Fibroblast of gingiva (primary cell): ENCODE measurements around the gene IQCN.

Source experiments
- DNase-seq: peaks from one replicate; pipeline ENCODE4 v3.0.0-alpha.2; 2011; ENCODE audit warnings: low read depth

IQCN gene

DNA sequence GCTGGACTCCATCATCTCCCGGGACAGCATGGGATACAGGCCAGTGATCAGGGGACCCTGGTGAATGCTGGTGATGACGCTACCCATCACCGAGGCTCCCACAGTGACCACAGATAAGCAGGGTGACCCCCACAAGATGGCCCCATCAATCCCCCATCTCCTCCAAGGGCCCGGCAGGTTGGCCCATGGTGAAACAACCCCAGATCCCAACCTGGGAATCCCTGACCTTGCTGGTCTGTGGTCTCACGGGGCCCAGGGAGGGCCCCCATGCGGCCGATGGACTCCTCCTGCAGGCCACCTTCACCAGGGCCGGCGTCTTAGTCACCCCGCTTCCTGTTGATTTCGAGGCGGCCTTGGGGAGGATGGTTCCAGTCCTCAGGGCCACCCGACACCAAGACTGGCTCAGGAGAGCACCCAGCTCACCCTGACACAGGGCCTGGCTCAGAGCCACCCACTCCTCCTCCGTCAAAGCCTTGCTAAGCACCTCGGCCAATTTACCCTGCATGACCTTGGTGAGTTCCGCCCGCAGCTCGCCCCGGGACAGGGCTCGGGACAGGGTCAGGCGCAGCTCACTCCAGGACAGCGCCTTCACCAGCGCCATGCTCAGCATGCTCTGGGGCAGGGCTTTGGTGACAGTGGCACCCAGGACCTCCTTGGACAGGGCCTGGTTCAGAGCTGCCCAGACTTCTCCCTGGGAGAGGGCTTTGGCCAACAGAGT, 10.0 kb downstream of the IQCN start:
- no peak for DNase-seq

DNA sequence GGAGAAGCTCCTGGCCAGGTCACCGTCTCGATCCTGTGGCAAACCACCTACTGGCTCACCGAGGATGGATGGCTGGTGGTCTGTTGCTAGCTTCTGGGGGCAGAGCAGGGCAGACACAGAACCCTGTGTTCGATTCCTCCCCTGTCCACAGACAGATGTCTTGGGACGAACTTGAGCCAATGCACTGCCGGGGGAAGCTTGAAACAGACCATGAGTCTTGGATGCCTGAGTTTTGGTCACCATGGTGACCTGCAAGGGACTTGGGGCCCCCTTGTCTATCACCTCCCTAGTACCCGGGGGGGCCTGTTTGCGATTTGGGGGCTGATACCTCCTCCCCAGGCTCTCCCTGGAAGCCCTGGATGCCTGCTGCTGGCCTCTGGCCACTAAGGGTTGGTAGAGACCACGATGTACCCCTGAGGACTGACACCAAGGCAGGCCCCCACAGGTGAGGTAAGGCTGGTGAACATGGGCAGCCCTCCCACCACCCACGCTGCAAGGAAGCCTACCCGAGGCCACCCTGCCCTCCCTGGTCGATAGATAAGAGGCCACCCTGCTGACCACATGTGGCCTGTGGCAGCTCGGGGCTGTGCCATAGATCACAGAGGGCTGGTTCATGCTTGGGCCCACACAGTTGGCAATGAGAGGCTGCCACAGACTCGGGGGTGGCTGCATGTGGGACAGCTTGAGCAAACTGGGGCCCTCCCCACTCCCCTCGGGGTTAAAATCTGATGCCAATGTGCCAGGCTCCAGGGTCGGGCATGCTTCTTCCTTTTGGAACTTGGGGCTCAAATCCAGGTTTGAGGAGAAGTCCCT, 10.7 kb downstream of the IQCN start:
- DNase-seq: no peak

DNA sequence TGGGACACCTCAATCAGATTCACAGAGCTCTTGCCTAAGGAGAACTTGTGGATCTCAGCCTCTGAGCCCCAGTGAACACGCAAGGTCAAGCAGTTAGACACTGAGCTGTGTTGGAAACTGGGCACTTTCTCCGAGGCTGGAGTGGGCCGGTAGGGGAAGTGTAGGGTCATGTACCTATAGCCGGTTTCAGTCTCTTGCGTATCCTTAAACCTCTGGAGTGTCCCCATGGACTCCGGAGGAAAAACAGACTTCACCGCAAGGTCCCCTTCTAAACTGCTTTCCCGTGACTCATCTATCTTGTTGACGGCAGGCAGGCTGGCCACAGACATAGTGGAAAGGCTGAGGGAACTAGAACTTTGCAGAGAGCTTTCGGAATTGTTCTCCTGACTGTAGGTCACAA, 11.3 kb downstream of the IQCN start:
- no peak for DNase-seq

DNA sequence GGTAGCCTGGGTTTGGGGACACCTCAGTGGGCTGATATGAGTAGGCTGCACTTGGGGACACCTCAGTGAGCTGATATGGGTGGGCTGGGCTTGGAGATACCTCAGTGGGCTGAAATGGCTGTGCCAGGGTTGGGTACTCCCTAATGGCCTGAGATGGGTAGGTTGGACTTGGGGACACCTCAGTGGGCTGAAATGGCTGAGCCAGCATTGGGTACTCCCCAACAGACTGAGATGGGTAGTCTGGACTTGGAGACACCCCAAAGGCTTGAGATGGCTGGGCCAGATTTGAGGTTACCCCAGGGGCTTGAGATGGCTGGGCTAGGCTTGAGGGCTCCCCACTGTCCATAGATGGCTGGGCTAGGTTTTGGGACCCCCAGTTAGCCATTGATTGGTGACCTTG, 12.1 kb downstream of the IQCN start:
- no peak for DNase-seq

DNA sequence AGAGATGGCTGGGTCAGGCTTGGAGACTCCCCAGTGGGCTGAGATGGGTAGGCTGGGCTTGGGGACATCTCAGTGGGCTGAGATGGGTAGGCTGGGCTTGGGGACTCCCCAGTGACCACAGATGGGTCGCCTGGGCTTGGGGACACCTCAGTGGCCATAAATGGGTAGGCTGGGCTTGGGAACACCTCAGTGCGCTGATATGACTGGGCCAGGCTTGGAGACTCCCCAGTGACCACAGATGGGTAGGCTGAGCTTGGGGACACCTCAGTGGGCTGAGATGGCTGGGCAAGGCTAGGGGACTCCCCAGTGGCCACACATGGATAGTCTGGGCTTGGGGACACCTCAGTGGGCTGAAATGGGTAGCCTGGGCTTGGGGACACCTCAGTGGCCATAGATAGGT, 12.8 kb downstream of the IQCN start:
- DNase-seq: no peak

DNA sequence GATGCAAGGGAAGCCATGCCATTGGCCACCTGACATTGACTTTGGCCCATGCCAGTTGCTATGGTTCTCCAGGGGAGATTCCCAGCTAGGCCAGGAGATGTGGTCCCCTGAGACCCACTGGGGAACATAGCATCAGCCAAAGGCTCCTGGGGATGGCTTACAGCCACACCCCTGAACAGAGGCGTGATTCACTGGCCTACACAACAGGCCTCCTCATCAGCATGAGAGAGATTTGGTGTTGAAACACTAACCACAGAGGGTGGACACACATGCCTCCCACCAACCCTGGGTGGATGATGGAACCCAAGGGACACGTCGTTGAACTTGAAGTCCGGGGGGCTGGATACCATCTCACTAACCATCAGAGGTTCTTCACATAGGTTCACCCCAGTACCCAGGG, 14.4 kb downstream of the IQCN start:
- DNase-seq: peak; percentile 36

DNA sequence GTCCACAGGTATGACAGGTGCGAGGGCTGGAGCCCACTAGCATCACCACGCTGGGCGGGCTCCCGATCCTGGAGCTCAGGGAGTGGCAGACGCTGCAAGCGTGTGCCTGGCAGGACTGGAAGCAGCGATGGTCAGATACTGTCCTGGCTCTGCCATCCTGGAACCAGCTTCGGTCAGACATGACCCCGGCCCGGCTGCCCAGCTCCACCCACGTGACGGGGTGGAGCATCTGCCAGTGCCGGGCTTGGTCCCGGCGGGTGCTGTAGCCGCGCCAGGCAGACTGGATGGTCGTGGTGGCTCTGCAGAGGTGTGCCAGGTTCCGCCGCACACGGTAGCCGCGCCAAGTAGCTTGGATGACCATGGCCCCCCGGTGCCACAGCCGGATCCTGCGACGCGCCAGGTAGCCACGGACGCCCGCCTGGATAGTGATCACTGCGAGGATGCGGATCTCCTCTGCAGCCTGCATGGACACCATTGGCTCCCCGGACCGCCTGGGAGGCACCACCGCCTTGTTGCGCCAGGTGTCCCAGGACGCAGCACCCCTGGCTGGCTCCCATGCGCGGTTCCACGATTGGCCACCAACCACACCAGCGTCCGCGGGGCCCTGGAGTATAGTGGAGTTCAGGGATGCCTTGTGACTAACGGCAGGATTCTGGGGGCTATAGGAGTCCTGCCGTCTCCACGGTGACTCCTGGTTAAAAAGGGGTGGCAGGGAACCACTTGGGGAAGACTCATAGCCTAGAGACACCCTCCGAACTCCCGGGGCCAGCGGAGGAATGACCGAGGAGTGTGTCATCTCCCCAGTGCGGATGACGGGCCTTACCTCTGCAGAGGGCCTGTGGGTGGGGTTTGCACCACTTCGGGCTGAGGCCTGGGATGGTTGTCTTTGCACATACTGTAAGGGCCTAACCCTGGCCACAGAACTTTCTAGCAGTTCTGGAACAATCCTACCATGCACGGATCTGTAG, 16.5 kb downstream of the IQCN start:
- DNase-seq: no peak

DNA sequence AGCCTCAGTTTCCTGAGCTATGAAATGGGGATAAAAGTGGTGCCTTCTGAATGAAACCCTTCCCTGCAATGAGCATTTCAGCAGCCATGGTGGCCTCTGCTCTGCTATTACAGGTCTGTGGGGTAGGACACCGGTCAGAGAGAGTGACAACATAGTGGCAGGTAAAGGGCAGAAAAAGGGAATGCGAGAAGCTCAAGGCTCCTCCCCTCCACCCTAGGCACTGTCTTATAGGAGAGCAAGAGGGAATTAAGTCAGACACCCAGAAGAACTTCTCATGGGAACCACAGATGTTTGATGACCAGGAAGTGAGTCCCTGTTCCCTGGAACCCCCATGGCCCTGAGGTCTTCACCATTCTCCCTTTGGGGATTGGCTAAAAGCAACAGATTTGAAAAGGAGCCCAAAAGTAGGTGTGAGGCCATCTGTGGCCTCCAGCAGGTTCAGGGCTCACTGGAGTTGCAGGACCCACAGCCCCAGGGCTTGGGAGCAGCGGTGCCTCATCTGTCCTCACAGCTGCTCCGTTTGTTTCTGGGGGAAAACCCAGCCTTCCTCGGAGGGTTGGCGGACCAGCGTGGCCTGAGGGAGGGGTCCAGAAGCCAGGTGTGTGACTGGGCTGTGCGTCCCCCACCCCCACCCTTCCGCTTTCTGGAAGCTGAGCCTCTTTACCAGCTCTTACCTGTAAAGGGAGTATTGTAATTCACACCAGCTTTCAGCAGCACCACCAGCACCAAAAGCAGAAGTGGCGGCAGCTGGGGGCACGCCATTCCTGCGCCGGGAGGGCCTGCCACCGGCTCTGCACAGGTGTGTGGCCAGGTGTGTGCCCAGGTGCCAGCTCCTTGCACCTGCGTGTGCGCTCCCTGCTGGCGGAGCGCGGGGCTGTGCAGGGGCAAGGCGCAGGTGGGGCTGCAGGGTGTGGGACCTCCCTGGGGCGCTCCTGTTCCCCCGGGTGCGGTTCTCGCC, 19.4 kb downstream of the IQCN start:
- no peak for DNase-seq

DNA sequence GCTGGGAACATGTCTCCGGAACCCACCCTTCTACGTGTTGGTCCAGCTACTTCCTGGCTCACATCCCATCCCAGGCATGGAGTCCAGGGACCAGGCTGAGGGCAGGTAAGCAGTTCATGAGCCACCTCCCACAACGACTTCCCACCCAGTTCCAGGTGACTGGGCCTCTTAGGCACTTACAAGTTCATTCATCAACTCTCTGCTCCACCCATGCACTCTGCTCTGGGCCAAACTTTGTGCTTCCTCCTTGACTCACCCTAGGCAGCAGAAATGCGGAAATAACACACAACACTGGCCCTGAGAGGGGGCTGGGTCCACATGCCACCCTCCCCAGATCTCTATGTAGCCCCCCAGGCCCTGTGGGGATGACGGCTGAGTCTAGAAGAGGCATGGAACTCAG, 20.5 kb downstream of the IQCN start:
- no peak for DNase-seq

DNA sequence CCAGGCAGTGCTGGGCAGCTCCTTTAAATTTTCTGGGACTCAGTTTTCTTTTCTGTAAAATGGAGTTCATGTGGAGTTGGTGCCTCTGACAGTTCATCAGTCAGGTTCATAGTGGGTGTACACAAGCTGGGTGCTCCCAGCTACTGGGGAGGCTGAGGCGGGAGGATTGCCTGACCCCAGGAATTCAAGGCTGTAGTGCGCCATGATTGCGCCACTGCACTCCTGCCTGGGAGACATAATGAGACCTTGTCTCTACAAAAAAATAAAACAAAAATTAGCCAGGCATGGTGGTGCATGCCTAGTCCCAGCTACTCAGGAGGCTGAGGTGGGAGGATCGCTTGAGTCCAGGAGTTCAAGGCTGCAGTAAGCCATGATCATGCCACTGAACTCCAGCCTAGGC, 21.1 kb downstream of the IQCN start:
- no peak for DNase-seq

DNA sequence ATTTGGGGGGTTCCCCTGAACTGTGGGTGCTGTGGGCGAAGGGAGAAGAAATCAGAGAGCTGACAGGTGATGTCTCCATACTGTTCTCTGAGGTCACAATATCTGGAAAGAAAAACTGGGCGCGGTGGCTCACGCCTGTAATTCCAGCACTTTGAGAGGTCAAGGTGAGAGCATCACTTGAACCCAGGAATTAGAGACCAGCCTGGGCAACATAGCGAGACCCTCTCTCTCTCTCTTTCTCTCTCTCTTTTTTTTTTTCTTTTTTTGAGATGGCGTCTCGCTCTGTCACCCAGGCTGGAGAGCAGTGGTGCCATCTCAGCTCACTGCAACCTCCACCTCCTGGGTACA, 21.9 kb downstream of the IQCN start:
- DNase-seq: no peak

DNA sequence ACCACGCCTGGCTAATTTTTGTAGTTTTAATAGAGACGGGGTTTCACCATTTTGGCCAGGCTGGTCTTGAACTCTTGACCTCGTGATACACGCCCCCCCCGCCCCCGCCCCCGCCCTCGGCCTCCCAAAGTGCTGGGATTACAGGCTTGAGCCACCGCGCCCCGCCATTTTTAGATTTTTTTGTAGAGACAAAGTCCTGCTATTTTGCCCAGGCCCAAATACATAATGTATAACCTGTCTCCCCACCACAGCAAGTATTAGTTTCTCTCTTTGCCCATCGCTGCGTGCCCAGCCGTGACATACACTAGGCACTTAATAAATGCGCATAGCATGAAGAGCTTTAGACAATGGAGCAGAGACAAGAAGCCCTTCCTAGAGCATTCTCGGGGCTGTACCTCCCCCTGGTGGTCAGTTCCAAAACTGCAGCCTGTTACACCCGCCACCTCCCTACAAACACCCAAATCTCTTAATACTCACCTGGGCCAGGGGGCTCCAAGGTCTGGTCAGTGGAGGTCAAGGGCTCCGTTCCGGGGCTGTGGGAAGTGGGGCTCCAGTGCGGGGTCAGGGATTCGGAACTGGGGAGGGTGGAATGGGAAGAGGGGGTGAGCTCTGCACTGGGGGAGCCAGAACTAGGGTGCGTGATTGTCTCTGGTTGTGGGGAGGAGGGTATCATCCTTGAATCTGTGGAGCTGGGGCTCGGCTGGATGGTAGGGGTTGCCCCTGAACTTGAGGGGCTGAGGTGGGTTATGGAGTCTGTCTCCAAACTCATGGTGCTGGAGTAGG, 22.5 kb downstream of the IQCN start:
- peak; percentile 39 for DNase-seq

DNA sequence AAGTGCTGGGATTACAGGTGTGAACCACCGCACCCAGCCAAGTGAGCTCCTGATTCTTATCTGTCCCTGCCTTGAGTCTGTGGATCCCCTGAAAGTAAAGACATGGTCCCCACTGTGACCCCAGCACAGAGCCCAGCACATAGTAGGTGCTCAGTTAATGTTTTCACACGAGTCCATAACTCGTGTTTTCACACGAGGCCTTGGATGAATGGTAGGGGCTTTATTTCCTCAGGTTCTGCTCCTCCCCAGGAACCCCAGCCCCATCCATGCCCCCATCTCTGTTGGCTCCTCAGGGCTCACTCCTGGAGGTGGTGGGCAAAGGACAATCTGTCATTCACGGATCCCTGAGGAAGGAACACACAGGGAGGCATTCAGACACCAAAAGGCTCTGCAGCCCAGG, 24.4 kb downstream of the IQCN start:
- no peak for DNase-seq

DNA sequence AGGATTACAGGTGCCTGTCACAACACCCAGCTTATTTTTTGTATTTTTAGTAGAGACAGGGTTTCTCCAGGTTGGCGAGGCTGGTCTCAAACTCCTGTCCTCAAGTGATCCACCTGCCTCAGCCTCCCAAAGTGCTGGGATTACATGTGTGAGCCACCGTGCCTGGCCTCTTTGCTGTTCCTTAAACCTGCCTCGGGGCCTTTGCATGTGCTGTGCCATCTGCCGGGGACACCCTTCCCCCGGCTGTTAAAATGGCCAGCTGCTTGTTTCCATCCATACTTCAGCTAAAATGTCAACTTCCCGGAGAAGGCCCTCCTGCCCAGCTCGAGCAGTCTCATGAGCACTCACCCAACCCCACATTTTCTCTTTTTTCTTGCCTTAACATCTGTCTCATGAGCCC, 29.0 kb downstream of the IQCN start:
- DNase-seq: no peak

DNA sequence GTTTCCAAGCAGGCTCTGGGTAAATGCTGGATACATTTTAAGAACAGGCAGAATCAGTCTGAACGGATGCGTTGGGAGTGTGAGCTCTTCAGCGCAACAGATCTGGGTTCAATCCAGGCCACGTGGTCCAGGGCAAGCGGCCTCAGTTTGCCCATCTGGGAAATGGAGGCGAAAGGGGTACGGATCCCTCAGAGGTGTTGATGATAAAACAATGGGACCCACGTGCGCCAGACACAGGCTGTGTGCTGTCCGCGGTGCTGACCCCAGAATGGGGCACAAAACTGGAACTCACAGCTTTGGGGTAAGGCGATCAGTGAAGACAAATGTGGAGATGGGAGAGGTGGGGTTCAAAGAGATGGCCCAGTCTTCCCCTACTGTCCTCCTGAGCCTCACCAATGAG, 34.9 kb downstream of the IQCN start:
- no peak for DNase-seq

DNA sequence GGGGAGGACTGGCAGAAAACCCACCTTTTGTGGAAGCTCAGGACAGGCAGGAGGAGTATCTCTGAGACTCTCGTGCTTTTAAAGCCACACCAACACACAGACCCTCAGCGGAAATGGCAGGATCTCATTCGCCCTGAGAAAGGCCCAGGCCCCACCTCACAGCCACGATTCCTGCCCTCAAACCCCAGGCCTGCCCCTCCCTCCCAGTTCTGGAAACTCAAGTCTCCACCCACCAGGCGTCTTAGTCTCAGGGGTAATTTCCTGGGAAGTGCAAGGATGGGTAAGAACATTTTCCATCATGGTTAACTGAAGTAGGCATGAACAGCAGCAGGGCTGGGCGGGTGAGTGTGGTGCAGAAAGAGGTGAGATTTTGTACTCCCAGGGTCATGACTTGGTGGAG, 40.1 kb downstream of the IQCN start:
- no peak for DNase-seq

DNA sequence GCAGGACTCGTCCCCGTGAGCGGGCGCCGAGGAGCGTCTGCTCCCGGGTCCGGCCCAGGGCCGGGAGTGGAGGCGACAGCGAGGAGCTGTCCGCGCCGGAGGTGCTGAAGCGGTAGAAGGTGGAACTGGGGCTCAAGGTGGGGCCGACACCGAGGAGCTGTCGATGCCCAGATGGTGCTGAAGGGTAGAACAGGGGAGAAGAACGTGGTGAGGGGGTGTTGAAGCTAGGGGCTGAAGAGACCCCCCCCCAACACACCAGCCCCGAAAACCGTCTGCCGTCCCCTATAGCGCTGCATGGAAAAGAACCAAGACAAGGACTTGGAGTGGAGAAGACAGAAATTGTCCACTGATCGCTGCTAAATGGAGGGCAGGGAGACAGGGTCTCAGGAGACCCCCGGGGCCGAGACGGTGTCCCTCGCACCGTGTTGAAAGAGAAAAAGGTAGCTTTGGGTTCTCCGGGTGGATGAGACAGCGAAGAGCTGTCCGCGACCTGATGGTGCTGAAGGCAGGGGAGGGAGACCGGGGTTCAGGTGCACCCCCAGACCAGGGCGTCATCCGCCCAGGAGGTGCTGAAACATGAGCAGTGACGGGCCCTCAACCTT, 40.9 kb downstream of the IQCN start:
- no peak for DNase-seq

DNA sequence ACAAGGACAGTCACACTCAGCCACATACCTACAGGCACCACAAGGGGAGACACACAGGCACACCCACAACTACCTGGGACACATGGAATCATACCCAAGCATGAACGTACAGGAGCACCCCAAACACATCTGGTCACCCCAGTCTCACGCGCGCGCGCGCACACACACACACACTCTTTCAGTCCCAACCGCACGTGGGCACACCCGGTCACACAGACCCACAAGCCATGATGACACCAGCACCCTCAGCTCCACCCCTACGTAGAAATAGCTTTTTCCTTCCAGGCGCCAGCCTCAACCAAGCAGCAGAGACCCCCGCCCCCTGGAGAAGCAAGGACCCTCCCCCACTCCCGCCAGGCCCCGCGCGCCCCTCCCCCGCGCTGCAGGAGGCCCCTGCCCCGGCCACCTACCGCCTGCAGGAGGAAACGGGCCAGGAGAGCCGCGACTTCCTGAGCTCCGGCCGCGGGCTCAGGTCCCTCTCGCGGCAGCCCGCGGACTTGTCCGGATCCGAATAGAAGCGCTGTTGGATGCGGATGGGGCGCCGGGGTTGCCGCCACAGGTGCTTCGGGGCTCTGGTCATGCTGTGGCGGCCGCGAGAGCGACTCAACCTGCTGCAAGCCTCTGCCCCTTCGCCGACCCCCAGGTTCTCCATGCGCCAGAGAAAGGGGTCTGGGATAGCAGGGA, 41.6 kb downstream of the IQCN start:
- no peak for DNase-seq

DNA sequence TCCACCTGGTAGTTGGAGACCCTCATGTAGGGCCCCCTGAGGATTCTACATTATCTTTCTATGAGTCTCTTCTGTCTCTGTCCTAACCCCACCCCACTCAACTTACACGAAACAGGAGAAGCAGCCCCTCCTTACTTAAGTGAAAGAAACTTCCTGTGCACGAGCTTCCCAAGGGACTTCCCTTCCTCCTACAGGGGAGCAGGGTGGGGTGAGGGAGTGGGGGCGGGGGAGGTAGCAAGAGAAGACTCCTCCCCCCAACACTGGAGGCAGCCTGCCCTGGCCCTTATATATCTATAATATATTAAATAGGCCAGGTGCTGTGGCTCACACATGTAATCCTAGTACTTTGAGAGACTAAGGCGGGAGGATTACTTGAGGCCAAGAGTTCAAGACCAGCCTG, 42.5 kb downstream of the IQCN start:
- no peak for DNase-seq
